WTC11 (cell line): ENCODE data around the gene MRPS6. TPM values are rescaled to one million over a fixed set of nuclear protein-coding genes. Genes with fewer than 3 reads are reported as not detected.

Experiments
- ATAC-seq: fragments of 200-7000 bp; cut with Tn5 transposase; 2 replicates; pipeline ENCODE4 v1.10.0; 2021; ENCODE audit warnings: mild to moderate bottlenecking, moderate library complexity
- CTCF ChIA-PET: fragments of 300-600 bp; sonication (Branson Sonifier 250); formaldehyde crosslinking; loops from one replicate; lab custom pipeline; 2021; ENCODE audit warnings: antibody characterized with exemption; lab: Charles Lee
- POLR2A ChIA-PET: fragments of 350-600 bp; sonication (Branson Sonifier 250); formaldehyde crosslinking; loops from one replicate; lab custom pipeline; 2021; ENCODE audit warnings: antibody characterized with exemption; lab: Charles Lee
- DNase-seq: peaks from one replicate; pipeline ENCODE4 v3.0.0; 2021; ENCODE audit warnings: low spot score
- H3K27ac Mint-ChIP-seq: 2 replicates; pipeline ENCODE4 v1.8.0; 2021; ENCODE audit warnings: mixed read lengths
- H3K27me3 Mint-ChIP-seq: 2 replicates; pipeline ENCODE4 v1.8.0; 2021; ENCODE audit warnings: low read depth, mild to moderate bottlenecking, moderate library complexity, mixed read lengths
- H3K36me3 Mint-ChIP-seq: 2 replicates; pipeline ENCODE4 v1.8.0; 2021; ENCODE audit warnings: mixed read lengths
- H3K4me1 Mint-ChIP-seq: 2 replicates; pipeline ENCODE4 v1.8.0; 2022; ENCODE audit warnings: mixed read lengths
- H3K4me3 Mint-ChIP-seq: 2 replicates; pipeline ENCODE4 v1.8.0; 2021; ENCODE audit warnings: mild to moderate bottlenecking, moderate library complexity, mixed read lengths
- H3K9me3 Mint-ChIP-seq: 2 replicates; pipeline ENCODE4 v1.8.0; 2021; ENCODE audit warnings: mixed read lengths
- AR ChIP-seq: fragments of 250-450 bp; sonication (Bioruptor Pico); IDR thresholded peaks from 2 replicates; pipeline ENCODE4 v1.9.0; 2021; ENCODE audit warnings: mild to moderate bottlenecking
- CREB1 ChIP-seq: sonication (generic); formaldehyde crosslinking; IDR thresholded peaks from 2 replicates; pipeline ENCODE4 v1.8.0; 2023; ENCODE audit warnings: mild to moderate bottlenecking, missing genetic modification reagents
- ELF4 ChIP-seq: sonication (generic); formaldehyde crosslinking; IDR thresholded peaks from 2 replicates; pipeline ENCODE4 v1.8.1; 2022; ENCODE audit warnings: low read depth, mild to moderate bottlenecking, moderate library complexity, missing genetic modification reagents
- FOXK1 ChIP-seq: sonication (generic); formaldehyde crosslinking; IDR thresholded peaks from 2 replicates; pipeline ENCODE4 v1.8.0; 2022; ENCODE audit warnings: mild to moderate bottlenecking, moderate library complexity, missing genetic modification reagents
- GTF2I ChIP-seq: fragments of 250-450 bp; sonication (Bioruptor Pico); conservative IDR thresholded peaks from 2 replicates; pipeline ENCODE4 v1.4.0; 2021; ENCODE audit warnings: mild to moderate bottlenecking
- HMGA2 ChIP-seq: fragments of 250-450 bp; sonication (Bioruptor Pico); IDR thresholded peaks from 2 replicates; pipeline ENCODE4 v1.4.0; 2021; ENCODE audit warnings: mild to moderate bottlenecking, moderate library complexity
- JAZF1 ChIP-seq: fragments of 250-450 bp; sonication (Bioruptor Pico); IDR thresholded peaks from 2 replicates; pipeline ENCODE4 v1.9.0; 2021; ENCODE audit warnings: moderate library complexity, mild to moderate bottlenecking, inconsistent platforms
- MYBL2 ChIP-seq: sonication (generic); formaldehyde crosslinking; IDR thresholded peaks from 2 replicates; pipeline ENCODE4 v1.8.1; 2023; ENCODE audit warnings: mild to moderate bottlenecking, moderate library complexity, missing genetic modification reagents
- NFATC4 ChIP-seq: fragments of 250-450 bp; sonication (Bioruptor Pico); IDR thresholded peaks from 2 replicates; pipeline ENCODE4 v1.9.0; 2021; ENCODE audit warnings: mild to moderate bottlenecking
- PREB ChIP-seq: sonication (generic); formaldehyde crosslinking; IDR thresholded peaks from 2 replicates; pipeline ENCODE4 v1.8.1; 2022; ENCODE audit warnings: mild to moderate bottlenecking, missing genetic modification reagents, moderate library complexity, borderline replicate concordance
- SMAD3 ChIP-seq: sonication (generic); formaldehyde crosslinking; IDR thresholded peaks from 2 replicates; pipeline ENCODE4 v1.8.0; 2022; ENCODE audit warnings: missing genetic modification reagents, mild to moderate bottlenecking, borderline replicate concordance
- SOX15 ChIP-seq: fragments of 250-450 bp; sonication (Bioruptor Pico); IDR thresholded peaks from 2 replicates; pipeline ENCODE4 v1.9.0; 2021; ENCODE audit warnings: mild to moderate bottlenecking
- ZNF138 ChIP-seq: sonication (generic); formaldehyde crosslinking; conservative IDR thresholded peaks from 2 replicates; pipeline ENCODE4 v1.8.1; 2022; ENCODE audit warnings: mild to moderate bottlenecking, moderate library complexity, missing genetic modification reagents
- ZNF423 ChIP-seq: fragments of 250-450 bp; sonication (Bioruptor Pico); IDR thresholded peaks from 2 replicates; pipeline ENCODE4 v2.1.2; 2022; ENCODE audit warnings: mild to moderate bottlenecking, moderate library complexity
- ZNF671 ChIP-seq: fragments of 250-450 bp; sonication (Bioruptor Pico); IDR thresholded peaks from 2 replicates; pipeline ENCODE4 v1.8.0; 2021; ENCODE audit warnings: mild to moderate bottlenecking
- total RNA-seq: library from RNA; stranded (reverse); gene quantifications from 3 replicates; pipeline ENCODE4 v1.2.3, GENCODE V29; 2021
- TF ChIP-seq, protein P1 (sequence below): sonication (generic); formaldehyde crosslinking; IDR thresholded peaks from 2 replicates; pipeline ENCODE4 v1.8.1; 2023; ENCODE audit warnings: mild to moderate bottlenecking, moderate library complexity, missing genetic modification reagents
- TF ChIP-seq, protein P2 (sequence below): fragments of 250-450 bp; sonication (Bioruptor Pico); IDR thresholded peaks from 2 replicates; pipeline ENCODE4 v2.1.2; 2022; ENCODE audit warnings: mild to moderate bottlenecking, moderate library complexity
- TF ChIP-seq, protein P3 (sequence below): sonication (generic); formaldehyde crosslinking; IDR thresholded peaks from 2 replicates; pipeline ENCODE4 v1.8.0; 2022; ENCODE audit warnings: mild to moderate bottlenecking, missing genetic modification reagents

Gene MRPS6
- total RNA-seq, 1 experiment from 2014 or later = 133 TPM

GRCh38 chr21:34144224-34144623, 70.8 kb downstream of the MRPS6 start:
- CTCF ChIA-PET = no interaction called here
- TF ChIP-seq GTF2I (CRISPR knock-in tag) (no peak), ELF4 (CRISPR knock-in tag) (no peak), HMGA2 (CRISPR knock-in tag) (no peak), ZNF138 (CRISPR knock-in tag) (no peak), PREB (CRISPR knock-in tag) (no peak), FOXK1 (CRISPR knock-in tag) (no peak), MYBL2 (CRISPR knock-in tag) (no peak), SOX15 (CRISPR knock-in tag) (no peak), CREB1 (CRISPR knock-in tag) (no peak), NFATC4 (no peak), ZNF423 (CRISPR knock-in tag) (no peak), SMAD3 (CRISPR knock-in tag) (no peak), ZNF671 (CRISPR knock-in tag) (no peak), AR (no peak), JAZF1 (CRISPR knock-in tag) (no peak)
- TF ChIP-seq, protein P1, sequence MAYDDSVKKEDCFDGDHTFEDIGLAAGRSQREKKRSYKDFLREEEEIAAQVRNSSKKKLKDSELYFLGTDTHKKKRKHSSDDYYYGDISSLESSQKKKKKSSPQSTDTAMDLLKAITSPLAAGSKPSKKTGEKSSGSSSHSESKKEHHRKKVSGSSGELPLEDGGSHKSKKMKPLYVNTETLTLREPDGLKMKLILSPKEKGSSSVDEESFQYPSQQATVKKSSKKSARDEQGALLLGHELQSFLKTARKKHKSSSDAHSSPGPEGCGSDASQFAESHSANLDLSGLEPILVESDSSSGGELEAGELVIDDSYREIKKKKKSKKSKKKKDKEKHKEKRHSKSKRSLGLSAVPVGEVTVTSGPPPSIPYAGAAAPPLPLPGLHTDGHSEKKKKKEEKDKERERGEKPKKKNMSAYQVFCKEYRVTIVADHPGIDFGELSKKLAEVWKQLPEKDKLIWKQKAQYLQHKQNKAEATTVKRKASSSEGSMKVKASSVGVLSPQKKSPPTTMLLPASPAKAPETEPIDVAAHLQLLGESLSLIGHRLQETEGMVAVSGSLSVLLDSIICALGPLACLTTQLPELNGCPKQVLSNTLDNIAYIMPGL (CRISPR knock-in tag) = no peak
- TF ChIP-seq, protein P2, sequence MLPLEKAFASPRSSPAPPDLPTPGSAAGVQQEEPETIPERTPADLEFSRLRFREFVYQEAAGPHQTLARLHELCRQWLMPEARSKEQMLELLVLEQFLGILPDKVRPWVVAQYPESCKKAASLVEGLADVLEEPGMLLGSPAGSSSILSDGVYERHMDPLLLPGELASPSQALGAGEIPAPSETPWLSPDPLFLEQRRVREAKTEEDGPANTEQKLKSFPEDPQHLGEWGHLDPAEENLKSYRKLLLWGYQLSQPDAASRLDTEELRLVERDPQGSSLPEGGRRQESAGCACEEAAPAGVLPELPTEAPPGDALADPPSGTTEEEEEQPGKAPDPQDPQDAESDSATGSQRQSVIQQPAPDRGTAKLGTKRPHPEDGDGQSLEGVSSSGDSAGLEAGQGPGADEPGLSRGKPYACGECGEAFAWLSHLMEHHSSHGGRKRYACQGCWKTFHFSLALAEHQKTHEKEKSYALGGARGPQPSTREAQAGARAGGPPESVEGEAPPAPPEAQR (CRISPR knock-in tag) = no peak
- TF ChIP-seq, protein P3, sequence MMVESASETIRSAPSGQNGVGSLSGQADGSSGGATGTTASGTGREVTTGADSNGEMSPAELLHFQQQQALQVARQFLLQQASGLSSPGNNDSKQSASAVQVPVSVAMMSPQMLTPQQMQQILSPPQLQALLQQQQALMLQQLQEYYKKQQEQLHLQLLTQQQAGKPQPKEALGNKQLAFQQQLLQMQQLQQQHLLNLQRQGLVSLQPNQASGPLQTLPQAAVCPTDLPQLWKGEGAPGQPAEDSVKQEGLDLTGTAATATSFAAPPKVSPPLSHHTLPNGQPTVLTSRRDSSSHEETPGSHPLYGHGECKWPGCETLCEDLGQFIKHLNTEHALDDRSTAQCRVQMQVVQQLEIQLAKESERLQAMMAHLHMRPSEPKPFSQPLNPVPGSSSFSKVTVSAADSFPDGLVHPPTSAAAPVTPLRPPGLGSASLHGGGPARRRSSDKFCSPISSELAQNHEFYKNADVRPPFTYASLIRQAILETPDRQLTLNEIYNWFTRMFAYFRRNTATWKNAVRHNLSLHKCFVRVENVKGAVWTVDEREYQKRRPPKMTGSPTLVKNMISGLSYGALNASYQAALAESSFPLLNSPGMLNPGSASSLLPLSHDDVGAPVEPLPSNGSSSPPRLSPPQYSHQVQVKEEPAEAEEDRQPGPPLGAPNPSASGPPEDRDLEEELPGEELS (CRISPR knock-in tag) = no peak
- no peak overlapping the region for H3K4me3 Mint-ChIP-seq
- POLR2A ChIA-PET = no interaction called here
- H3K36me3 Mint-ChIP-seq = peaks cover 76% of the 10 kb centered on the region
- no peaks in the 10 kb centered on the region for H3K27me3 Mint-ChIP-seq
- DNase-seq = no peak
- no peak for ATAC-seq
- H3K4me1 Mint-ChIP-seq = 0 out of 2 replicates have a peak, but pooled peaks cover 3% of the 10 kb centered on the region
- H3K9me3 Mint-ChIP-seq = peaks cover 37% of the 10 kb centered on the region
- H3K27ac Mint-ChIP-seq = no peak overlapping the region
